Measurements from ENCODE around the gene ACAN. TPM values are rescaled to one million over a fixed set of nuclear protein-coding genes. Genes with fewer than 3 reads are reported as not detected.

Gene ACAN
- total RNA-seq, 1 donor from 2014 or later = not detected

DNA sequence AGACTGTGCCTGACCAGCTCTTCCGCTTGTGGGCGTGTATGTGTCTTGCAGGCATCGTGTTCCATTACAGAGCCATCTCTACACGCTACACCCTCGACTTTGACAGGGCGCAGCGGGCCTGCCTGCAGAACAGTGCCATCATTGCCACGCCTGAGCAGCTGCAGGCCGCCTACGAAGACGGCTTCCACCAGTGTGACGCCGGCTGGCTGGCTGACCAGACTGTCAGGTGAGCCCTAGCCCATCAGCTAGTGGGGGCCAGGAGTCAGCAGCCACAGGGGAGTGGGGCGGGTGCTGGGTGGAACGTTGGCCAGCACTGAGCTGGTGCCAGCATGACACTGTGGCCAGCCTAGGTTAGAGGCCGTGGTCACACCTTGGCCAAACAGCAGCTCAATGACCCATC lies 36.7 kb downstream of the ACAN start:
- intact Hi-C loops (cut with micrococcal nuclease) = no loop called here

DNA sequence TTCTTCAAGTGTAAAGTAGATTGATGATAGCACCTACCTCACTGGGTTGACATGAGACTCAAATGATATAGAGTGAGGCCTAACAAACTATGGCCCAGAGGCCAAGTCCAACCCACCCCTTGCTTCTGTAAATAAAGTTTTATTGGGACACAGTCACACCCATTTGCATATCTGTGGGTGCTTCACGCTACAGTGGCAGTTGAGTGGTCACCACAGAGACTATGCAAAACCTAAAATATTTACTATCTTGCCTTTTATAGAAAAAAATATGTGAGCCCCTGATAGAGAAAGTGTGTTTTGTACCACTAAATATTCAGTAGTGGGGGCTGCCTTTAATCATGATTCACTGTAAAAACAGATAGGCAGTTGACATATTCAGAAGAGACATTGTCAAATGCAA lies 38.0 kb downstream of the ACAN start:
- intact Hi-C loops (cut with micrococcal nuclease) = no loop called here

DNA sequence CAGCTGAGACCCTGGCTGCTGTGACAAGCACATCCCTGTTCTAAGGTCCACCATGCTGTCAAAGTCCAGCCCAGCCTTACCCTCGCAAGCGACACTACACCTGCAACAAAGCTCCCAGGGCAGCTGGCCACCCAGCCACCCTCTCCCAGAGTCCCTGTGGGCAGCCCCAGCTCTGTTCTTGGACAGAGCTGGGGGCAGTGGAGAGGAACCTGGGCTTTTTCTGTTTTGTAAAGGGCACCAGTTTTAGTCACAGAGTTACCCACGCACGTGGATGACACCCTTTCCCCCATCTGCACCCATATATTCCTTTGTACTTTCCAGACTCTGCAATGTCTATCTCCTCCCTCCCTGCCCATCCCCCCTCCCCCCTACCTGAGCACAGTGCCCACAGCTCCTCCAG lies 38.9 kb downstream of the ACAN start:
- intact Hi-C loops (cut with micrococcal nuclease) = no loop called here

DNA sequence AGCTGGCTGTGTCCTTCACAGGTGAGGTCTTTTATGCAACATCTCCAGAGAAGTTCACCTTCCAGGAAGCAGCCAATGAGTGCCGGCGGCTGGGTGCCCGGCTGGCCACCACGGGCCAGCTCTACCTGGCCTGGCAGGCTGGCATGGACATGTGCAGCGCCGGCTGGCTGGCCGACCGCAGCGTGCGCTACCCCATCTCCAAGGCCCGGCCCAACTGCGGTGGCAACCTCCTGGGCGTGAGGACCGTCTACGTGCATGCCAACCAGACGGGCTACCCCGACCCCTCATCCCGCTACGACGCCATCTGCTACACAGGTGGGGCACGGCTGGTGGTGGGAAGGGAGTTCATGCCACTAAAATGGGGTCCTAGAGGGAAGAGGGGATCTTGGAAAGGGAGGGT lies 40.1 kb downstream of the ACAN start:
- intact Hi-C loops (cut with micrococcal nuclease) = no loop called here

GRCh38 chr15:88844749-88845386 lies 41.6 kb downstream of the ACAN start:
- intact Hi-C loops (cut with micrococcal nuclease) = no loop called here

DNA sequence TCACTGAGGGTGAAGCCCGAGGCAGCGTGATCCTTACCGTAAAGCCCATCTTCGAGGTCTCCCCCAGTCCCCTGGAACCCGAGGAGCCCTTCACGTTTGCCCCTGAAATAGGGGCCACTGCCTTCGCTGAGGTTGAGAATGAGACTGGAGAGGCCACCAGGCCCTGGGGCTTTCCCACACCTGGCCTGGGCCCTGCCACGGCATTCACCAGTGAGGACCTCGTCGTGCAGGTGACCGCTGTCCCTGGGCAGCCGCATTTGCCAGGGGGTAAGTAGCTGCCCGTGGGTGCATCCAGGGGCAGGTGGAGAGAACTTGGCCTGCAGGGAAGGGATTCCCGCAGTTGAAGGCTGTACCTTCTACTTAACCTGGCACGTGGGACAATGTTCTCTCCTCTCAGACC lies 42.4 kb downstream of the ACAN start:
- intact Hi-C loops (cut with micrococcal nuclease) = no loop called here

- intact Hi-C loops (cut with micrococcal nuclease) = no loop called here
Observed at GRCh38 chr15:88847144-88847543, 43.9 kb downstream of the ACAN start.

GRCh38 chr15:88848203-88848602 lies 45.0 kb downstream of the ACAN start:
- intact Hi-C loops (cut with micrococcal nuclease) = no loop called here

- intact Hi-C loops (cut with micrococcal nuclease) = no loop called here
Observed at GRCh38 chr15:88849376-88850072, 46.3 kb downstream of the ACAN start.

DNA sequence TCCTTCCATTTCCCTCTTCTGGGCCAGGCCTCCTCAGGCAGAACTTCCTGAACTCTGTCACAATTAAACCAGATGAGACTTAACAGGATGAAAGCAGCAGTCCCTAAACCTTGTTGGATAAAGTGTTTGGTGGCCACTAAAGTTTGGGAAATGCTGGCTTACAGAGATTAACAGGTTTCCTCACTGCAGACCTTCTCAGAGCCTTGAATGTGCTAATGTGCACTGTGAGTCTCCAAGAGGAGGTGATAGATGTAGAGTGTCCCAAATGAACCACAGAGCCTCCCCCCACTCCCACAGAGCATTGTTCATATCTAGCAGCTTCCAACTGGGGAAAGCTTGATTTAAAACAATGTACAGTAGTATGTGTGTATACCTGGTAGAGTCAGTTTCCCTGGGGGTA lies 49.2 kb downstream of the ACAN start:
- intact Hi-C loops (cut with micrococcal nuclease) = no loop called here

DNA sequence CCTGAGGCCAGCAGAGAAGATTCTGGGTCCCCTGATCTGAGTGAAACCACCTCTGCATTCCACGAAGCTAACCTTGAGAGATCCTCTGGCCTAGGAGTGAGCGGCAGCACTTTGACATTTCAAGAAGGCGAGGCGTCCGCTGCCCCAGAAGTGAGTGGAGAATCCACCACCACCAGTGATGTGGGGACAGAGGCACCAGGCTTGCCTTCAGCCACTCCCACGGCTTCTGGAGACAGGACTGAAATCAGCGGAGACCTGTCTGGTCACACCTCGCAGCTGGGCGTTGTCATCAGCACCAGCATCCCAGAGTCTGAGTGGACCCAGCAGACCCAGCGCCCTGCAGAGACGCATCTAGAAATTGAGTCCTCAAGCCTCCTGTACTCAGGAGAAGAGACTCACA lies 55.7 kb downstream of the ACAN start:
- intact Hi-C loops (cut with micrococcal nuclease) = no loop called here

DNA sequence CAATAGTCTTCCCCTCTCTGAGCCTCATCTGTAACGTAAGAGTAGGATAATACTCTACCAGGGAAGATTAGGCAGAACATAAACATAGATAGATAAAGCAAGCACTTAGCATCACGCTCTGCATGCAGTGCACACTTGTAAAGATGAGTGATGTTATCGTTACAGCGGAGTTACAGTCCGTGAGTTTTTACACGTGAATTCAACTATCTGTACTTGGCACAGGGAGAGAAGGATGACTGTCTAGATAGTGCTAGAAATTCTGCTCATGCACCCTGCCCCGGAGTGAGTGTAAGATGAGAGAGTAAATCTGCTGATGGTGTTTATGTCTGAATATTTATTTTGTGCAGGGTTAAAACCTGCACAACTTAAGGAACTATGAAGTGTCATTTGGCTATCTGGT lies 56.3 kb downstream of the ACAN start:
- intact Hi-C loops (cut with micrococcal nuclease) = no loop called here

- intact Hi-C loops (cut with micrococcal nuclease) = no loop called here
Observed at GRCh38 chr15:88860212-88860611, 57.0 kb downstream of the ACAN start.

DNA sequence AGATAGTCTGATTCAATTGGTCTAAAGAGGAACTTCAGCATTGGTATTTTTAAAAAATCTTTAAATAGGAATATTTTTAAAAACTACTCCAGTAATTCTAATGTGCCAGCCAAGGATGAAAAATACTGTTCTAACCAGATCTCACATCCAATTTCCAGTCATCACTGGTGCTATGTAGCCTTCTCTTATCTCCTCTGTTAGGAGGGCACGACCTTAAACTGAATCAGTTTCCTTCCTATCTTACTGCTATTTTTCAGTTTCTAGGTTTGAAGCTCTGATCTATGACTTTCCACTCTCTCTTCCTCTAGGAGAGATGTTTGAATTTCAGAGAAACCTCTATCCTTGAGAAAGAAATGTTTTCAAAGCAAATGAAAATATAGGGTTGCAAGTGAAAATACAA lies 60.2 kb downstream of the ACAN start:
- intact Hi-C loops (cut with micrococcal nuclease) = no loop called here

DNA sequence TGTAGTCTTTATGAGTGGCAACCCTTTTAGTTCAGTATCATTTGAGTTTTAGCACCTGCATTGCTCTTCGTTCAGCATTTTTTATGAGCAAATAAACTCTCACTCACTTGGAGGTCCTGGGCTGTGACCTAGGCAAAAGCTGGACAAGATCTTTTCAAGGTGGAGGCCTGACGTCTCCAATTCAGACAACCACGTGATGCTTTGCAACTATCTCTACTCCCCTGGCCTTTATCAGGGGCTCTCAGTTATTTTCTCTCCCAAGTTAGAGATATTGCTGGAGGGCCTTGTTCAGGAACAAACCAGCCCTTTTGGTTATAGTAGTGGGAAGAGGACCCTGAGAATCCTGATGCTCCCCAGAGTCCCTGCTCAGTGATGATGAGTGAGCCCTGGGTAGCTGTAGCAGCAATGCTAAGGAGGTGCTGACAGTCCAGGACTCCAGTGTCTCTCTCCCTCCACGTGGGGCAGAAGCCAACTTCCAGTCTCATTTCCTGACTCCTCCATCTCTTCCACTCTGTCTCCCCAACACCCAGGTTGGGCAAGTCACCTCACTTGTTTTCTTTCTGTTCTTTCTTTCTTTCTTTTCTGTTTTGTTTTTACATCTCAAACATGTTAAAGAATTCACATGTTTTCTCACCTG lies 61.7 kb downstream of the ACAN start:
- intact Hi-C loops (cut with micrococcal nuclease) = no loop called here

GRCh38 chr15:88865498-88866099 lies 62.4 kb downstream of the ACAN start:
- intact Hi-C loops (cut with micrococcal nuclease) = no loop called here

DNA sequence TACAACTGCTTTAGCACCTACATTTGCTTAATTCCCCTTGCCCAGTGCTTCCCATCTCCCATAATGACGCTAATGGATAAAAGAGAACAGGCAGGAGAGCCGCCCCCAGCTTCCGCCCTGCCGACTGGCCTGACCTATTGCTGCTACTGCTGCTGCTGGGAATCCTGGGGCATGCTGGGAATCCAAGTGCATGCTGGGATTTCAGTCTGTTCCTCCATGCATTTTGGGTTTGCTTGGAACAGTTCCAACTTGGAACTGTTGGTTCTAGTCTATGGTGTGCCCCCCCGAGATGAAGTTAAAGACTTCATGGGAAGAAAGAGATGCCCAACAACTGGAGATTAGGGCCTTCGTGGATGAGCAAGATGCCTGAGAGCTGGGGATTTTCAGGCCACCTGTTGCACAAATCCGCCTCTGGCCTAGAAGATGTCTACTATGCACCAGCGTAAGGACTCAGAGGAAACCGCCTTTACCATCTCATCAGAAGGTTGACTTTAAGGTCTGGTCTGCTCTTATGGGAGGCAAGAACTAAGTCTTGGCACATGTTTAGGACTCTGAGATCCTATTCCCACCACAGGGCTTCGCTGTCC lies 63.2 kb downstream of the ACAN start:
- intact Hi-C loops (cut with micrococcal nuclease) = no loop called here

DNA sequence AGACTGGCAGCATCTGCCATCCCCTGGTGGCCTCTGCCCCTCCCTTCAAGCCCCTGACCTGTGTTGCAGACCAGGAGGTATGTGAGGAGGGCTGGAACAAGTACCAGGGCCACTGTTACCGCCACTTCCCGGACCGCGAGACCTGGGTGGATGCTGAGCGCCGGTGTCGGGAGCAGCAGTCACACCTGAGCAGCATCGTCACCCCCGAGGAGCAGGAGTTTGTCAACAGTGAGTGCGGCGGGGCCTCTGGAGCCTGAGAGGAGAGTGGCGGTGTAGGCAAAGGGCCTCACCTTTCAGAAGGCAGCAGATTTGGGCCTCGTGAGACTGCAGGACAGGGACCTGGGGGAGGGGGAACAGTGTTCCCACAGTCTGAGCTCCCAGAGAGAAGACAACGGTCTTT lies 68.1 kb downstream of the ACAN start:
- intact Hi-C loops (cut with micrococcal nuclease) = no loop called here

GRCh38 chr15:88872106-88872505 lies 68.9 kb downstream of the ACAN start:
- intact Hi-C loops (cut with micrococcal nuclease) = no loop called here

- intact Hi-C loops (cut with micrococcal nuclease) = no loop called here
Observed at GRCh38 chr15:88872706-88873105, 69.5 kb downstream of the ACAN start.

GRCh38 chr15:88873786-88874185 lies 70.5 kb downstream of the ACAN start:
- intact Hi-C loops (cut with micrococcal nuclease) = no loop called here

- intact Hi-C loops (cut with micrococcal nuclease) = no loop called here
Observed at GRCh38 chr15:88874275-88874674, 71.0 kb downstream of the ACAN start.
